Keratinocyte (primary cell): Measurements from ENCODE around the gene MTHFD2L. TPM values are rescaled to one million over a fixed set of nuclear protein-coding genes. Genes with fewer than 3 reads are reported as not detected.

Source experiments
- DNase-seq: peaks from one replicate; pipeline ENCODE4 v3.0.0-alpha.2; 2011; ENCODE audit warnings: low read depth, missing footprints, low spot score
- FAIRE-seq: peaks from 2 replicates; lab custom pipeline; 2011; peaks lifted over from hg19 to GRCh38; lab: Jason Lieb, UNC
- H2AFZ ChIP-seq: 2 replicates; pipeline ENCODE4 v1.6.0; 2012; ENCODE audit warnings: low read length, control low read depth, inconsistent platforms; ENCODE audit not compliant: control insufficient read depth
- H3K27ac ChIP-seq: 2 replicates; pipeline ENCODE4 v1.5.1; 2011; ENCODE audit warnings: low read length; ENCODE audit not compliant: control insufficient read depth, insufficient read depth
- H3K27me3 ChIP-seq: 3 replicates; pipeline ENCODE4 v1.6.0; 2011; ENCODE audit warnings: low read length; ENCODE audit not compliant: control insufficient read depth, insufficient read depth; ENCODE audit errors: extremely low read depth
- H3K36me3 ChIP-seq, 2 experiments: 2 replicates in 1 of 2; 3 replicates in 1 of 2; pipeline ENCODE4 v1.5.1; 2011; ENCODE audit warnings: low read length in 2 of 2, mild to moderate bottlenecking in 1 of 2; ENCODE audit not compliant: control insufficient read depth in 2 of 2, insufficient read depth in 2 of 2; ENCODE audit errors: extremely low read depth in 1 of 2
- H3K4me1 ChIP-seq: 3 replicates; pipeline ENCODE4 v1.5.1; 2011; ENCODE audit warnings: low read length; ENCODE audit not compliant: control insufficient read depth, insufficient read depth; ENCODE audit errors: extremely low read depth
- H3K4me2 ChIP-seq: 3 replicates; pipeline ENCODE4 v1.6.0; 2011; ENCODE audit warnings: low read depth, low read length; ENCODE audit not compliant: control insufficient read depth, insufficient read depth; ENCODE audit errors: extremely low read depth
- H3K4me3 ChIP-seq, 3 experiments: fragments of 200-600 bp in 1 of 3; sonication (generic) in 1 of 3; 2 replicates in 2 of 3; 3 replicates in 1 of 3; pipeline ENCODE4 v1.5.1; 2011 to 2016; ENCODE audit warnings: low read length in 3 of 3, mild to moderate bottlenecking in 3 of 3, control low read depth in 2 of 3, inconsistent platforms in 1 of 3, low read depth in 1 of 3, mixed read lengths in 1 of 3, mixed run types in 1 of 3, moderate library complexity in 1 of 3; ENCODE audit not compliant: control insufficient read depth in 2 of 3, insufficient read depth in 2 of 3; ENCODE audit errors: extremely low read depth in 1 of 3
- H3K79me2 ChIP-seq: 2 replicates; pipeline ENCODE4 v1.6.0; 2012; ENCODE audit warnings: low read length; ENCODE audit not compliant: control insufficient read depth, insufficient read depth
- H3K9ac ChIP-seq: 3 replicates; pipeline ENCODE4 v1.6.0; 2011; ENCODE audit warnings: low read length; ENCODE audit not compliant: control insufficient read depth, insufficient read depth; ENCODE audit errors: extremely low read depth
- H3K9me1 ChIP-seq: 3 replicates; pipeline ENCODE4 v1.6.0; 2011; ENCODE audit warnings: low read length; ENCODE audit not compliant: control insufficient read depth, insufficient read depth; ENCODE audit errors: extremely low read depth
- H3K9me3 ChIP-seq: 2 replicates; pipeline ENCODE4 v1.5.1; 2012; ENCODE audit warnings: low read depth, low read length; ENCODE audit not compliant: control insufficient read depth
- H4K20me1 ChIP-seq: 3 replicates; pipeline ENCODE4 v1.6.0; 2011; ENCODE audit warnings: low read length; ENCODE audit not compliant: control insufficient read depth, insufficient read depth; ENCODE audit errors: extremely low read depth
- EZH2 ChIP-seq: IDR thresholded peaks from one replicate; pipeline ENCODE4 v1.6.1; 2012; ENCODE audit warnings: inconsistent platforms, mild to moderate bottlenecking, low read length, moderate library complexity
- dilution Hi-C: fragments of 300-500 bp; cut with MboI; formaldehyde crosslinking; loops from one replicate; pipeline ENCODE4 v1.7.0; 2020; ENCODE audit warnings: low sequenced_read_pairs; ENCODE audit not compliant: extremely low pct_ligation_motif_present
- polyA plus RNA-seq, 5 experiments: library from polyadenylated mRNA; depleted of rRNA in 3 of 5; stranded (reverse) in 3 of 5; stranded (forward) in 1 of 5; unstranded in 1 of 5; fragments of >200 nt; gene quantifications; 1 replicate in 1 of 5; 2 replicates in 3 of 5; 3 replicates in 1 of 5; pipeline versions ENCODE4 v1.2.1 to v1.2.3, GENCODE V29; 2011 to 2012; ENCODE audit warnings: missing spikeins in 2 of 5, low read depth in 1 of 5, low replicate concordance in 1 of 5
- TF ChIP-seq, protein P1 (sequence below), 3 experiments: IDR thresholded peaks in 1 of 3; conservative IDR thresholded peaks in 1 of 3; optimal IDR thresholded peaks in 1 of 3; 2 replicates in 2 of 3; 3 replicates in 1 of 3; pipeline versions ENCODE3 to v1.5.1; 2011; ENCODE audit warnings: low read length in 3 of 3, mild to moderate bottlenecking in 3 of 3, moderate library complexity in 2 of 3, control low read depth in 1 of 3, inconsistent platforms in 1 of 3; ENCODE audit not compliant: insufficient read depth in 2 of 3; ENCODE audit errors: extremely low read depth in 1 of 3

MTHFD2L gene
- polyA plus RNA-seq, 1 donor (not counting 4 experiments of a cell fraction or from before 2014, with no cell fraction given) = 30.4 TPM

DNA sequence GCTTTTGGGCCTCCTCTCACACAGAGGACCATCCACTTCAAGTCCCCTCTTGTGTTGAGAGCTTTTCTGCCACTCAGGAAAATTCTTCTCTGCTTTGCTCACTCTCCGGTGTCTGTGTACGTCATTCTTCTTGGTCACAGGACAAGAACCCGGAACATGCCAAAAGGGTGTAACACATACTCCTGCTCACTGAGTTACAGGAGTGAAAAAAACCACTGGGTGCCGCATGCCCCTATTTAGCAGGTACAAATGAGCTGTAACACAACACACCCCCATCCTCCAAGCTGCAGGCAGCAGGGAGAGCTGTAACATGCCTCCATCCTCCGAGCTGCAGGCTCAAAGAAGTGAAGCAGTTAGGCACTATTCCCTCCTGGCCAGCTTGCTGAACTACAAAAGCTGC, 45.9 kb upstream of the MTHFD2L start:
- H3K9me1 ChIP-seq = no peaks in the 10 kb centered on the region
- H3K4me2 ChIP-seq = peak overlapping the region; percentile 46
- no peaks in the 10 kb centered on the region for H3K36me3 ChIP-seq
- peak; percentile 99 for FAIRE-seq
- H3K9me3 ChIP-seq = no peaks in the 10 kb centered on the region
- H2AFZ ChIP-seq = no peak overlapping the region
- H4K20me1 ChIP-seq = no peaks in the 10 kb centered on the region
- TF ChIP-seq, protein P1, sequence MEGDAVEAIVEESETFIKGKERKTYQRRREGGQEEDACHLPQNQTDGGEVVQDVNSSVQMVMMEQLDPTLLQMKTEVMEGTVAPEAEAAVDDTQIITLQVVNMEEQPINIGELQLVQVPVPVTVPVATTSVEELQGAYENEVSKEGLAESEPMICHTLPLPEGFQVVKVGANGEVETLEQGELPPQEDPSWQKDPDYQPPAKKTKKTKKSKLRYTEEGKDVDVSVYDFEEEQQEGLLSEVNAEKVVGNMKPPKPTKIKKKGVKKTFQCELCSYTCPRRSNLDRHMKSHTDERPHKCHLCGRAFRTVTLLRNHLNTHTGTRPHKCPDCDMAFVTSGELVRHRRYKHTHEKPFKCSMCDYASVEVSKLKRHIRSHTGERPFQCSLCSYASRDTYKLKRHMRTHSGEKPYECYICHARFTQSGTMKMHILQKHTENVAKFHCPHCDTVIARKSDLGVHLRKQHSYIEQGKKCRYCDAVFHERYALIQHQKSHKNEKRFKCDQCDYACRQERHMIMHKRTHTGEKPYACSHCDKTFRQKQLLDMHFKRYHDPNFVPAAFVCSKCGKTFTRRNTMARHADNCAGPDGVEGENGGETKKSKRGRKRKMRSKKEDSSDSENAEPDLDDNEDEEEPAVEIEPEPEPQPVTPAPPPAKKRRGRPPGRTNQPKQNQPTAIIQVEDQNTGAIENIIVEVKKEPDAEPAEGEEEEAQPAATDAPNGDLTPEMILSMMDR (optimal IDR thresholded peaks at IDR 0.05 in 1 of 3, IDR thresholded peaks at IDR 0.05 in 1 of 3, conservative IDR thresholded peaks at IDR 0.05 in 1 of 3; ENCODE audit: extremely low read depth in 1 of 3, insufficient read depth in 2 of 3, low read length in 3 of 3) = peak in 2 of 3 experiments; percentile 6 to 30
- TF ChIP-seq EZH2 = no peak
- peaks cover 85% of the 10 kb centered on the region for H3K4me1 ChIP-seq
- peaks cover 14% of the 10 kb centered on the region for H3K79me2 ChIP-seq
- DNase-seq = peak; percentile 97
- dilution Hi-C loops = no loop called here
- no peaks in the 10 kb centered on the region for H3K27me3 ChIP-seq
- H3K4me3 ChIP-seq = peak overlapping the region in 1 of 3 experiments; percentile 23
- H3K27ac ChIP-seq = peak overlapping the region; percentile 94
- peak overlapping the region; percentile 57 for H3K9ac ChIP-seq

GRCh38 chr4:74112399-74113105, 45.4 kb upstream of the MTHFD2L start:
- DNase-seq = no peak
- Histone ChIP-seq H3K9me3 (no peaks in the 10 kb centered on the region), H3K36me3 (no peaks in the 10 kb centered on the region), H3K79me2 (peaks cover 15% of the 10 kb centered on the region), H3K4me3 (no peak overlapping the region), H3K27me3 (no peaks in the 10 kb centered on the region), H3K27ac (peak overlapping the region; percentile 94), H3K9ac (peak overlapping the region; percentile 57), H3K4me1 (peaks cover 90% of the 10 kb centered on the region), H3K9me1 (no peaks in the 10 kb centered on the region), H4K20me1 (no peaks in the 10 kb centered on the region), H2AFZ (no peak overlapping the region), H3K4me2 (peak overlapping the region; percentile 46)
- dilution Hi-C loops = no loop called here
- FAIRE-seq = no peak
- no peak for TF ChIP-seq EZH2
- TF ChIP-seq, protein P1 (optimal IDR thresholded peaks at IDR 0.05 in 1 of 3, IDR thresholded peaks at IDR 0.05 in 1 of 3, conservative IDR thresholded peaks at IDR 0.05 in 1 of 3; ENCODE audit: extremely low read depth in 1 of 3, insufficient read depth in 2 of 3, low read length in 3 of 3) = no peak
